ENCODE measurements around the gene ASAP3. TPM values are rescaled to one million over a fixed set of nuclear protein-coding genes. Genes with fewer than 3 reads are reported as not detected.
"Not testable (repeated sequence)": the region's sequence is repeated elsewhere in the genome, so short reads cannot be mapped to it uniquely, and the experiment has no call there.

ASAP3 gene
- total and polyA plus RNA-seq, 3 donors from 2014 or later: 34.1 to 48.0 (median 43.1) TPM

DNA sequence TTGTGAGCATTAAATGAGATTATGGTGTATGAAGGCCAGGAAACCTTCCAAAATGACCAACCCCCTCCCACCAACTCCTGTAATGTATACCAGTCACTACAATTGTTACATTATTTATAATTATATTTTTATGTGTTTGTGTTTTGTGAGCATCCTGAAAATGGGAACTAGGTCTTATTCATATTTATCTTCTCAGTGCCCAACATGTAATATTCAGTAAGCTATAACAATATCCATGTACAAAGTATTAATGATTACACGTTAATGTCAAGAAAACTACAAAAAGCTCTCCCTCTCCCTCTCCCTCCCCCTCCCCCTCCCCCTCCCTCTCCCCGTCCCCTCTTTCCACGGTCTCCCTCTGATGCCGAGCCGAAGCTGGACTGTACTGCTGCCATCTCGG lies 19.0 kb upstream of the ASAP3 start:
- no peaks in the 10 kb centered on the region for H3K4me1 ChIP-seq
- no peaks in the 10 kb centered on the region for H3K36me3 ChIP-seq (ENCODE audit: low read depth, missing control alignments)
- WGBS, 2 donors: 48 to 58% methylated on average over 5 to 6 of the region's 6 CpGs
- H3K9me3 ChIP-seq: no peaks in the 10 kb centered on the region
- DNase-seq: no peak
- H3K27ac ChIP-seq: no peak overlapping the region
- TF ChIP-seq CTCF (IDR thresholded peaks at IDR 0.05): no peak
- no peak for TF ChIP-seq POLR2A (IDR thresholded peaks at IDR 0.05)
- intact Hi-C loops (cut with DNase I; ENCODE audit: low total_unique reads): no loop called here
- no peaks in the 10 kb centered on the region for H3K27me3 ChIP-seq
- no peak overlapping the region for H3K4me3 ChIP-seq

DNA sequence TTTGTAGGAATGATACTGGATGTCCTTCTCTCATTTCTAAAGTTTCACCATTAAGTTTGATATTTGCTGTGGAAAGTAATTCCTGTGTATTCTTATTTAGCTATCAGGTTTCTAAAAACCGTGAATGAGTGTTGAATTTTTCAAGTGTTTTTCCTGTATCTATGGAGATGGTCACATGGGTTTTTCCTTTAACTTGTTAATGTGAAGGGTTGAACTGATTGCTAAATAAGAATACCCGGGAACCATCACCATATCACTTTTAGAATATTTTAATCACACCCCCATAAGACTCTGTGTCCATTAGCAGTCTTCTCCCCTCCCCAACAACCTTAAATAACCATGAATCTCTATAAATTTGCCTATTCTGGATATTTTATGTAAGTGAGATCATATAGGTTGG lies 16.5 kb upstream of the ASAP3 start:
- Histone ChIP-seq H3K27ac (no peak overlapping the region), H3K9me3 (no peaks in the 10 kb centered on the region), H3K27me3 (no peaks in the 10 kb centered on the region), H3K4me3 (no peak overlapping the region), H3K36me3 (ENCODE audit: low read depth, missing control alignments) (no peaks in the 10 kb centered on the region), H3K4me1 (no peaks in the 10 kb centered on the region)
- WGBS, 2 donors: 67 to 70% methylated on average over 2 of the region's 2 CpGs
- no peak for TF ChIP-seq POLR2A (IDR thresholded peaks at IDR 0.05)
- no peak for TF ChIP-seq CTCF (IDR thresholded peaks at IDR 0.05)
- DNase-seq: no peak
- intact Hi-C loops (cut with DNase I; ENCODE audit: low total_unique reads): no loop called here

DNA sequence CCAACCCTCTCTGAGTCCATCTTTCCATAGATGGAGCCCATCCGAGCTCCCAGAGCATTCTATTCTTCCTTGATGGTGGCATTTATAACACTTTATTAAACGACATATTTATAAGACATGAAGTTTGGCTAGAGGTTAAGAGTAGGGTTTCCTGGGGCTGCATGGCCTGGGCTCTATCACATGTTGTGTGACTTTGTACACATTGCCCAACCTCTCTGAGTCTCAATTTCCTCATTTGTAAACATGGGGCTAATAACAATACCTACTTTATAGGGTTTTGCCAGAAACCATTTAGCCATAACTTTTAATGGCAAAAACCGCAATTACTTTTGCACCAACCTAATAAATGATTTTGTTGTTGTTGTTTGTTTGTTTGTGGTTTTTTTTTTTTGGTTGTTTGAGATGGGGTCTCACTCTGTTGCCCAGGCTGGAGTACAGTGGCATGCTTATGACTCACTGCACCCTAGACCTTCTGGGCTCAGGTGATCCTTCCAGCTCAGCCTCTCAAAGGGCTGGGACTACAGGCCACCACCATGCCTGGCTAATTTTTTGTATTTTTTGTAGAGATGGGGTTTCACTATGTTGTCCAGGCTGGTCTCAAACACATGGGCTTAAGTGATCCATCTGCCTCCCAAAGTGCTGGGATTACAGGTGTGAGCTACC lies 13.9 kb upstream of the ASAP3 start:
- WGBS, 2 donors: 78 to 93% methylated on average over 3 of the region's 3 CpGs

GRCh38 chr1:23496490-23497181 lies 12.7 kb upstream of the ASAP3 start:
- no peaks in the 10 kb centered on the region for H3K36me3 ChIP-seq (ENCODE audit: low read depth, missing control alignments)
- H3K9me3 ChIP-seq: no peaks in the 10 kb centered on the region
- DNase-seq: no peak
- H3K4me1 ChIP-seq: no peaks in the 10 kb centered on the region
- WGBS, 2 donors: 77 to 81% methylated on average over 7 of the region's 7 CpGs
- intact Hi-C loops (cut with DNase I; ENCODE audit: low total_unique reads): no loop called here
- no peak overlapping the region for H3K4me3 ChIP-seq
- TF ChIP-seq CTCF (IDR thresholded peaks at IDR 0.05) (no peak), POLR2A (IDR thresholded peaks at IDR 0.05) (no peak)
- H3K27me3 ChIP-seq: no peaks in the 10 kb centered on the region
- H3K27ac ChIP-seq: no peak overlapping the region

More for the DNA sequence above, 13.9 kb upstream of the ASAP3 start:
- DNase-seq: no peak
- H3K4me3 ChIP-seq: no peak overlapping the region
- no peaks in the 10 kb centered on the region for H3K4me1 ChIP-seq
- TF ChIP-seq CTCF (IDR thresholded peaks at IDR 0.05) (no peak), POLR2A (IDR thresholded peaks at IDR 0.05) (no peak)
- no peaks in the 10 kb centered on the region for H3K27me3 ChIP-seq
- intact Hi-C loops (cut with DNase I; ENCODE audit: low total_unique reads): no loop called here
- no peaks in the 10 kb centered on the region for H3K9me3 ChIP-seq
- no peaks in the 10 kb centered on the region for H3K36me3 ChIP-seq (ENCODE audit: low read depth, missing control alignments)
- no peak overlapping the region for H3K27ac ChIP-seq

GRCh38 chr1:23494836-23495235 lies 10.9 kb upstream of the ASAP3 start:
- H3K4me3 ChIP-seq; H3K36me3 ChIP-seq (ENCODE audit: low read depth, missing control alignments); H3K9me3 ChIP-seq; intact Hi-C loops (cut with DNase I; ENCODE audit: low total_unique reads); H3K27ac ChIP-seq; H3K4me1 ChIP-seq; DNase-seq; H3K27me3 ChIP-seq: not testable (repeated sequence)
- WGBS, 2 donors: 93 to 96% methylated on average over 6 of the region's 6 CpGs

GRCh38 chr1:23492776-23493175 lies 8.8 kb upstream of the ASAP3 start:
- intact Hi-C loops (cut with DNase I; ENCODE audit: low total_unique reads); H3K4me3 ChIP-seq; H3K4me1 ChIP-seq; H3K27me3 ChIP-seq; H3K27ac ChIP-seq; DNase-seq; H3K9me3 ChIP-seq; H3K36me3 ChIP-seq (ENCODE audit: low read depth, missing control alignments): not testable (repeated sequence)
- WGBS, 2 donors: 85 to 94% methylated on average over 6 of the region's 6 CpGs
